Stimulated activated CD8-positive, alpha-beta memory T cell treated with anti-CD3 and anti-CD28 coated beads, Interleukin-7, amount 100 ng/mL, for 4 hours (primary cell): ENCODE results near the gene CCDC3.
"Not testable (repeated sequence)": the region's sequence is repeated elsewhere in the genome, so short reads cannot be mapped to it uniquely, and the experiment has no call there.

Source experiments
- DNase-seq, 2 donors: peaks; one replicate each; pipeline ENCODE4 v3.0.0-alpha.2; 2020; ENCODE audit warnings: low read depth in 2 of 2

The CCDC3 gene

DNA sequence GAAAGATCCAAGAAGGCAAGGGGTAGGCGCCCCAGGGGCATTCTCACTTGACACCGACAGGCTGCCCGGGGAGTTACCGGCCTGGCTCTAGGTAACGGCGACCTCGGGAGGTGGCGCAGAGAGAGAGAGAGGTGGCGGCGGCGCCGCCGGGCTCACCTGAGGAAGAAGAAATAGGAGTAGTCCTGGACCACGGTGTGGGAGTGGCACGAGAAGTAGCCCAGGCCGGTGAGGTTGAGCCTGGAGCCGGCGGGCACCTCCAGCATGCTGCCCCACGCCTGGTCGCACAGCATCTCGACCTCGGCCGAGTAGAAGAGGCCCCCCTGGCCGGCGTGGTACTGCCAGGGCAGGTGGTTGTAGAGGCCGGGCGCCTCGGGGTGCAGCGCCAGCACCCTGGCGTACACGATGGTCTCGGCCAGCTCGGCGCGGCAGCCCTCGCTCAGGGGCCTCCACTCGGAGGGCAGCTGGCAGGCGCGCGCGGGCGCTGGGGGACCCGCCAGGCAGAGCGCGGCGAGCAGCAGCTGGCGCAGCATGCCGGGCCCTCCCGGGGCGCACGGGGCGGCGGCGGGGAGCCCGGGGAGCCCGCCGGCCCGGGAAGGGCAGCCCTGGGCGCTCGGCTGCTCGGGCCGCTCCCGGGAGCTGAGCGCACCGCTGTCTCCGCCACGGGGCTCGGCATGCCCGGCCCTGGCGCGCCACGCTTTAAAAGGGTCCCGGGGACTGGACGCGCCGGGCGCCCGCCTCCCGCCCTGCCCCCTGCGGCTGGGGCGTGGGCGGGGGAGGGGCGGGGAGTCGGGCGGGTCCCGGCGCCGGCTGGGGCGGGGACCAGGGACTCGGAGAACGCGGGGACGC, at the start of gene CCDC3:
CCDC3 (minus strand) TSS at position 673 of the 846 bp plus-strand sequence; CDS start at position 530, 143 bp downstream.
- no peak for DNase-seq

GRCh38 chr10:13051126-13051694, 49.7 kb upstream of the CCDC3 start:
- DNase-seq = no peak

- no peak for DNase-seq
Observed at GRCh38 chr10:13049774-13050420, 48.4 kb upstream of the CCDC3 start.

DNA sequence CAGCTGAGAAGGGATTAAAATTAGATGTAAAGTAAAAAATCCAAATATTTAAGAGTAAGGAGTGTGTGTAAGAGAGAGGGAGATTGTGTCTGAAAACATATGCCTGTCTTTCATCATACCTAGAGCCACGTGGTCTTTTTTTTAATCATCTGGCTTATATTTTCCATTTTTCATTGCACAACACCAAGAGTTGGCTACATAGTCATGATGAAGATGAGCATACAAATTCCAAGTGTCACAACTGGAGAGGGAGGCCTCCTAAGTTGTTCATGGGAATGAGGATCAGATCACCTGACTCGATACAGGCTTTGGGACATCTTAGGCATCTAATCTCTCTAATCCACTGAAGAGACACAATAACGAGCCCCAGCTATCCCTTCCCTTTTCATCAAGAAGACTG, 47.2 kb upstream of the CCDC3 start:
- no peak for DNase-seq

GRCh38 chr10:13047529-13048206, 46.2 kb upstream of the CCDC3 start:
- DNase-seq = no peak

DNA sequence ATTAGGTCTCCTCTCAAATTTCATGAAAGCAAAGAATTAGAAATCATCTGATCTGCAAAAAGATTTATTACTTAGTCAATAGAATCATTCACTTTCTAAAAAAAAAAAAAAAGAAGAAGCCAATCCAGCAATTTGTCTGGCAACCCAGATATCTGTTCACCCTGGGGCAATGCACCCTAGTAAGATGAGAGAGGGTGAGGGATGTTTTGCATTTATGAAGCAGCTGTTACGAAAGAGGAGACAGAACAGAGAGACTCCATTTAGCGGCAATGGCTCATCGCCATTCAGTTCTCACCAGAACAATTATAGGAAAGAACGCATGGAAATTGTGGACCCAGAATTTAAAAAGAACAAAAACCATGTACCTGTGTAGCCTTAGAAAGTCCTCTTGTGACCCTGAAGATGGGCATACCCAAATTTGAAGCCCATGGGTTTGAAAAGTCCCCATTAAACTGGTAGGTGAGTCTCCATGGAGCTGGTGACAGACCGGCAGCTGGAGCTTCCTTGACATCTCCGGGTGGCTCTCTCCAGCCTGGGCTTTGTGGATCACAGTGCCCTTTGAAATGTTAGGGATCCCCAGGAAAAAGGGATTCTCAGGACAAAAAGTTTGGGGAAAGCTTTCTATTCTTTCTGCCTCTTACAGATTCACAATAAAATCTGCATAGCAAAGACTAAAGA, 45.5 kb upstream of the CCDC3 start:
- no peak for DNase-seq

- no peak for DNase-seq
Observed at GRCh38 chr10:13043520-13043919, 42.0 kb upstream of the CCDC3 start.

DNA sequence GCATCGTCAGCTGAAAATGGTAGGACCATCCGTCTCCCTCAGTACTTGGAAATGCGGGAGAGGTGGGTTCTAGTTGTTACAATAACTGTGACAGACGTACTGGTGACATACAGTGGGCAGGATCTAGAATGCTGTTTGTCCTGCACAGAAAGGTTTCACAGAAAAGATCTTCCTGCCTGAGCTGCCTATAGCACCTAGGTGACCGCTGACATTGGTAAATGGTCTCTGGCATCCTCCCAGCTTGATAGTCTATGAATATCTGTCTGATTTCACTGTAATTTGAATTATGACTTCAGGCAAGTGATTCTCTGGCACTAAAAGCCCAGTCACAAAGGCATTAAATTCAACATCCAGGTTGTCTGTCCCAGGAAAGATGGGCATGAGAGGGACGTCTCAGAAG, 38.2 kb upstream of the CCDC3 start:
- DNase-seq = no peak

DNA sequence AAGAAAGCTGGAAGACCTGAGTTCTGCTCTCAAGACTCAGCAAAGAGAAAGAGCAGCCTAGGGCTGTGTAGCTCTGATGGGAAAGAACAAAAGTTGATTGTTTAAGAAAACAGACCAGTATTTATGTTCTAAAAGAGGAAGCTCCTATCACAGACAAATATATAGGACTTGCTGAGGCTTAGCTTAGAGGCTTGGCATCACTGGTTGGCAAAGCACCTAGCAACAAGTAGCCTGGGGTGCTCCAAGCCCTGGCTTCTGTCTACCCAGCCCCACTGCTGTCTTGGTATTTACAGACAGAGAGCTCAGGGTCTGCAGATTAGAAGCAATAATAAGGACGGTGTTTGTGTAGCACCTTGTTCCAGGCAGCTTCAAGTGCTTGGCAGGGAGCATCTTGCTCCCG, 36.9 kb upstream of the CCDC3 start:
- DNase-seq = no peak

DNA sequence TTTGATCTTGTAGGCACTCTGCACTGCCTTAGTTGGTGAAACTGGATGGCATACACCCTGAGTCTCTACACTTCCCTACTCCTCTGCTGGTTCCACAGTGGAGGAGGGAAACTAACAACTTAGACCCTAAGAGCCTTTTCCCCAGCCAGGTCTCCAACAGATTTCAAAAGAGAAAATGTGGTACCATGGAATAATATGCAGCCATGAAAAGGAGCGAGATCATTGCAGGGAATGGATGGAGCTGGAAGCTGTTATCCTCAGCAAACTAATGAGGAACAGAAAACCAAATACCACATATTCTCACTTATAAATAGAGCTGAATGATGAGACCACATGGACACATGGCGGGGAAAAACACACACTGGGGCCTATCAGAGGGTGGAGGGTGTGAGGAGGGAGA, 36.3 kb upstream of the CCDC3 start:
- DNase-seq = no peak

DNA sequence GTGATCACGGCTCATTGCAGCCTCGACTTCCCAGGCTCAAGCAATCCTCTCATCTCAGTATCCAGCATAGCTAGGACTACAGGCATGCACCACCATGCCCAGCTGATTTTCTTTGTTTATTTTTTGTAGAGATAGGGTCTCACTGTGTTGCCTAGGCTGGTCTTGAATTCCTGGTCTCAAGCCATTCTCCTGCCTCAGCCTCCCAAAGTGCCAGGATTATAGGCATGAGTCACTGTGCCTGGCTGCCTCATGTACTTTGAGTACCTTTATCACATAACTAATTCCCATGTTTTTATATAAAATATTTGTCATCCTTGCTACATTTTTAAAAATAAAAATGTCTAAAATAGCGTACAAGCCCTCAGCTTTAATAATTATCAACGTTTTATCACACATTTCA, 35.3 kb upstream of the CCDC3 start:
- no peak for DNase-seq

DNA sequence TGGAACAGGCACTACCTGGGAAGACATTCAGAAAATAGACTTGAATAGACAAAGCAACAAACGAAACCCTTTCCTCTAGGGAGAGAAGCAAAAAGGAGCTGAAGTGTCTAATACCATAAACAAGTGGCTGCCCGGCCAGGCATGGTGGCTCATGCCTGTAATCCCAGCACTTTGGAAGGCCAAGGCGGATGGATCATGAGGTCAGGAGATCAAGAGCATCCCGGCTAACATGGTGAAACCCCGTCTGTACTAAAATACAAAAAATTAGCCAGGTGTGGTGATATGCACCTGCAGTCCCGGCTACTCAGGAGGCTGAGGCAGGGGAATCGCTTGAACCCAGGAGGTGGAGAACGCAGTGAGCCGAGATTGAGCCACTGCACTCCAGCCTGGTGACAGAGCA, 34.2 kb upstream of the CCDC3 start:
- not testable (repeated sequence) for DNase-seq

DNA sequence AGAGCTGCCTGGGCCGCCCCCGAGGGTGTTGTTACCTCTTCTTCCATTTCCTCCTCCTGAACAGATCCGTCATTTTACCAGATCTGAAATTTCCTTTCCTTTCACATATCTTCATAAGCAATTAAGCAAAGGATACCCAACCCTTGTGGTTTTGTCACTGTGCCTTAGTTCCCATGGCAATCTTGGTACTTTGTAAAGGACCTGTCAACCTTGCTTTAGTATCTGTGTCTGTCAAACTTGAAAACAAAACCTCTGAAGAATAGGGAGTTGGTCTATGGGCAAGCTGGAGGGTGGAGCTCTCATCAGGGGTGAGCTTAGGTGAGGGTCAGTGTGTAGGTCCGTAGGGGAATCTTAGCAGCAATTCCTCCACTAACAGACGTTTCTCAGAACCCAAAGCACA, 25.4 kb upstream of the CCDC3 start:
- no peak for DNase-seq

- no peak for DNase-seq
Observed at GRCh38 chr10:13023754-13024153, 22.2 kb upstream of the CCDC3 start.

DNA sequence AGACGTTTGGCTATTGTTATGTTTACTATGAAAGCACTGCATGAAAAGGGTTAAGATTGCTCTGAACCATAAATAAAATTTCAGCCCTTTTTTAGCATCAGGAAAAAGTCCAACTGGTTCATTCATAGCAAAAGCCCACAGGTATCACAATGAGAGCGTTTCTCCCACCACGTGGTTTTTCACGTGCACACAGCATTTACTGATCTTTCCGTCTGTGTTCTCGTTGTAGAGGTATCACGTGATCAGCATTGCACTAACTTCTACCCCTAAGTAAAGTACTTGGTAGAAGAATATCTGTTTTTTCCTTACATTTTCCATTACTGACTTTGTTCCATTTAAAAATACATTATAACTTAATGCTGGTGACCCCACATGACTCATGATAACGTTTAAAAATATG, 17.8 kb upstream of the CCDC3 start:
- DNase-seq = no peak

- no peak for DNase-seq
Observed at GRCh38 chr10:13018171-13018570, 16.7 kb upstream of the CCDC3 start.

GRCh38 chr10:13016886-13017285, 15.4 kb upstream of the CCDC3 start:
- no peak for DNase-seq

GRCh38 chr10:13016426-13016825, 14.9 kb upstream of the CCDC3 start:
- DNase-seq = no peak

- DNase-seq = no peak
Observed at GRCh38 chr10:13006037-13006436, 4.5 kb upstream of the CCDC3 start.

- no peak for DNase-seq
Observed at GRCh38 chr10:13003759-13004158, 2.2 kb upstream of the CCDC3 start.

- DNase-seq = no peak
Observed at GRCh38 chr10:13003004-13003403, 1.5 kb upstream of the CCDC3 start.

DNA sequence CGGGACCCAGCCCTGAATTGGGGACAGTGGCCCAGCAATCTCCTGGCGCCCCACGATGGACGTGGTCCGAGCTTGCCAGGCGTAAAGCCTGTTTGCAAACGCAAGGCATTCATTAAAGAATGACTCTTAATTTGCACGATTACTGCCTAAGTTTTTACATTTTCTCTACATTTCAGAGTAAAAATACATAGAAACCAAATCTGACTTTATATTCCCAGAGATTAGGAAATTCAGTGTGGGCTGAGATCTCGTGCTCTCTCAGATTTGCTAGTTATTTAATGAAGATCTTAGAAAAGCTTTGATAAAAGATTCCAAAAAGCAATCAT, 337 bp upstream of the CCDC3 start:
- no peak for DNase-seq
